ENCODE measurements around the gene FRS2.

DNA sequence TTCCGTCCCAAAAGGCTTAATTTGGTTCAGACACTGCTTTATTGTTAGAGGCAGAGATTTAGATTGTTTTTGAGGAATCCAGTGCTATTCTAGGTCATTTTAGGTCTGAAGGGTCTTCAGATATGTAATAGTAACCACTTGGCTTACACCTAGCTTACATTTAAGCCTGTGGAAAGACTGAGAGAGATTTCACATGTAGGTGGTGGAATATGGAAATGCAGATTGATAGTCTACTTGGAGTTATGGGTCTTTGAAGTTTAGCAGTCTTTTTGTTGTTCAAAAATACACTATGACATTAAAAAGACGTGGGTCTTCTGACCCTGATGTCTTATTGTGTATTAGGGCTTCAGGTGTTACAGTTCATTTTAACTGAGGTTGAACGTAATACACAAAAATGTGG is 63.7 kb downstream of the FRS2 start:
- TF ChIP-seq, protein P1, sequence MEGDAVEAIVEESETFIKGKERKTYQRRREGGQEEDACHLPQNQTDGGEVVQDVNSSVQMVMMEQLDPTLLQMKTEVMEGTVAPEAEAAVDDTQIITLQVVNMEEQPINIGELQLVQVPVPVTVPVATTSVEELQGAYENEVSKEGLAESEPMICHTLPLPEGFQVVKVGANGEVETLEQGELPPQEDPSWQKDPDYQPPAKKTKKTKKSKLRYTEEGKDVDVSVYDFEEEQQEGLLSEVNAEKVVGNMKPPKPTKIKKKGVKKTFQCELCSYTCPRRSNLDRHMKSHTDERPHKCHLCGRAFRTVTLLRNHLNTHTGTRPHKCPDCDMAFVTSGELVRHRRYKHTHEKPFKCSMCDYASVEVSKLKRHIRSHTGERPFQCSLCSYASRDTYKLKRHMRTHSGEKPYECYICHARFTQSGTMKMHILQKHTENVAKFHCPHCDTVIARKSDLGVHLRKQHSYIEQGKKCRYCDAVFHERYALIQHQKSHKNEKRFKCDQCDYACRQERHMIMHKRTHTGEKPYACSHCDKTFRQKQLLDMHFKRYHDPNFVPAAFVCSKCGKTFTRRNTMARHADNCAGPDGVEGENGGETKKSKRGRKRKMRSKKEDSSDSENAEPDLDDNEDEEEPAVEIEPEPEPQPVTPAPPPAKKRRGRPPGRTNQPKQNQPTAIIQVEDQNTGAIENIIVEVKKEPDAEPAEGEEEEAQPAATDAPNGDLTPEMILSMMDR (IDR thresholded peaks at IDR 0.05): no peak
- no peak for TF ChIP-seq POLR2A (IDR thresholded peaks at IDR 0.05)
